IMR-90 (cell line): Measurements from ENCODE around the gene ZXDA. TPM values are rescaled to one million over a fixed set of nuclear protein-coding genes. Genes with fewer than 3 reads are reported as not detected.

Experiments
- ATAC-seq: fragments of 200-7000 bp; cut with Tn5 transposase; 2 replicates; pipeline ENCODE4 v1.9.1; 2020; ENCODE audit warnings: low read depth, mild to moderate bottlenecking, moderate library complexity
- BruUV-seq: library from RNA; stranded (reverse); fragments of 400-500 nt; replicated peaks from 2 replicates; lab custom pipeline; 2021; lab: Mats Ljungman, UMichigan
- CTCF ChIA-PET: fragments of 300-600 bp; formaldehyde crosslinking; extraction: SDS; loops from one replicate; lab custom pipeline; 2021; ENCODE audit warnings: antibody characterized with exemption; lab: Yijun Ruan, JAX
- POLR2A ChIA-PET: fragments of 300-600 bp; sonication (Branson Sonifier 250); formaldehyde crosslinking; loops from one replicate; lab custom pipeline; 2022; ENCODE audit warnings: antibody characterized with exemption; ENCODE audit not compliant: unreplicated experiment; lab: Charles Lee
- DNase-seq: peaks from one replicate; pipeline ENCODE4 v3.0.0; 2013
- H2AFZ ChIP-seq: replicated peaks from 2 replicates; pipeline ENCODE3; 2013; ENCODE audit warnings: low read length, mild to moderate bottlenecking; ENCODE audit not compliant: poor library complexity
- H2AK5ac ChIP-seq: 2 replicates; pipeline ENCODE4 v1.6.1; 2013; ENCODE audit warnings: low read depth, low read length, inconsistent platforms
- H2AK9ac ChIP-seq: replicated peaks from 2 replicates; pipeline ENCODE3; 2013; ENCODE audit warnings: mild to moderate bottlenecking, low read depth, low read length, moderate library complexity; ENCODE audit not compliant: poor library complexity
- H2BK120ac ChIP-seq: 2 replicates; pipeline ENCODE4 v1.6.1; 2013; ENCODE audit warnings: low read depth, low read length, inconsistent platforms
- H2BK15ac ChIP-seq: 3 replicates; pipeline ENCODE4 v1.6.1; 2013; ENCODE audit warnings: low read depth, low read length, inconsistent platforms
- H2BK20ac ChIP-seq: 2 replicates; pipeline ENCODE4 v1.6.1; 2013; ENCODE audit warnings: low read depth, mild to moderate bottlenecking, inconsistent platforms, low read length, moderate library complexity
- H2BK5ac ChIP-seq: 2 replicates; pipeline ENCODE4 v1.6.1; 2013; ENCODE audit warnings: mild to moderate bottlenecking, low read depth, low read length, inconsistent platforms; ENCODE audit not compliant: poor library complexity, severe bottlenecking
- H3K14ac ChIP-seq: replicated peaks from 2 replicates; pipeline ENCODE4 v1.6.1; 2013; ENCODE audit warnings: low read depth, low read length, inconsistent platforms
- H3K18ac ChIP-seq: 2 replicates; pipeline ENCODE4 v1.6.1; 2013; ENCODE audit warnings: low read depth, low read length, control low read depth
- H3K23ac ChIP-seq: 2 replicates; pipeline ENCODE4 v1.6.1; 2013; ENCODE audit warnings: low read depth, low read length, inconsistent platforms
- H3K27ac ChIP-seq: 2 replicates; pipeline ENCODE4 v1.5.1; 2013; ENCODE audit warnings: mild to moderate bottlenecking, control low read depth, low read length; ENCODE audit not compliant: insufficient read depth
- H3K27me3 ChIP-seq: 2 replicates; pipeline ENCODE4 v1.6.1; 2013; ENCODE audit warnings: low read length; ENCODE audit not compliant: control insufficient read depth, insufficient read depth
- H3K36me3 ChIP-seq: 2 replicates; pipeline ENCODE4 v1.6.1; 2013; ENCODE audit warnings: low read length, mixed read lengths; ENCODE audit not compliant: control insufficient read depth, insufficient read depth
- H3K4ac ChIP-seq: 2 replicates; pipeline ENCODE4 v1.6.1; 2013; ENCODE audit warnings: low read depth, low read length, inconsistent platforms
- H3K4me1 ChIP-seq: 2 replicates; pipeline ENCODE4 v1.6.1; 2013; ENCODE audit warnings: low read length, mixed read lengths; ENCODE audit not compliant: control insufficient read depth, insufficient read depth
- H3K4me2 ChIP-seq: 2 replicates; pipeline ENCODE4 v1.6.1; 2013; ENCODE audit warnings: low read depth, mild to moderate bottlenecking, control low read depth, low read length, moderate library complexity
- H3K4me3 ChIP-seq: 2 replicates; pipeline ENCODE4 v1.5.1; 2013; ENCODE audit warnings: low read depth, mild to moderate bottlenecking, control low read depth, low read length, moderate library complexity; ENCODE audit not compliant: insufficient read depth
- H3K56ac ChIP-seq: 2 replicates; pipeline ENCODE4 v1.6.1; 2013; ENCODE audit warnings: low read length, inconsistent platforms; ENCODE audit not compliant: insufficient read depth; ENCODE audit errors: extremely low read depth
- H3K79me1 ChIP-seq, 2 experiments: 2 replicates each; pipeline ENCODE4 v1.6.1; 2013; ENCODE audit warnings: low read length in 2 of 2, inconsistent platforms in 1 of 2, low read depth in 1 of 2
- H3K9ac ChIP-seq: 2 replicates; pipeline ENCODE4 v1.6.1; 2013; ENCODE audit warnings: low read depth, low read length, control low read depth
- H3K9me1 ChIP-seq: 2 replicates; pipeline ENCODE4 v1.6.1; 2013; ENCODE audit warnings: low read length, inconsistent platforms; ENCODE audit not compliant: insufficient read depth
- H3K9me3 ChIP-seq: 2 replicates; pipeline ENCODE4 v1.6.1; 2013; ENCODE audit warnings: low read length; ENCODE audit not compliant: control insufficient read depth, insufficient read depth
- H4K20me1 ChIP-seq: 2 replicates; pipeline ENCODE4 v1.6.1; 2013; ENCODE audit warnings: low read length, inconsistent platforms; ENCODE audit not compliant: insufficient read depth
- H4K5ac ChIP-seq: 2 replicates; pipeline ENCODE4 v1.6.1; 2013; ENCODE audit warnings: mild to moderate bottlenecking, low read depth, low read length, control low read depth
- H4K8ac ChIP-seq, 2 experiments: 2 replicates each; pipeline ENCODE4 v1.6.1; 2013; ENCODE audit warnings: low read depth in 2 of 2, low read length in 2 of 2, control low read depth in 1 of 2, inconsistent platforms in 1 of 2
- H4K91ac ChIP-seq: 2 replicates; pipeline ENCODE4 v1.6.1; 2013; ENCODE audit warnings: low read depth, low read length, inconsistent platforms; ENCODE audit not compliant: insufficient read depth
- BHLHE40 ChIP-seq: fragments of 150-350 bp; IDR thresholded peaks from 2 replicates; pipeline ENCODE4 v1.6.1; 2016; ENCODE audit warnings: mild to moderate bottlenecking, low read depth, low read length
- CHD1 ChIP-seq: IDR thresholded peaks from 2 replicates; pipeline ENCODE4 v1.6.1; 2012; ENCODE audit warnings: low read depth, low read length, improper control_type of control experiment
- ELK1 ChIP-seq: fragments of 150-350 bp; IDR thresholded peaks from 2 replicates; pipeline ENCODE4 v1.6.1; 2016; ENCODE audit warnings: low read depth, mild to moderate bottlenecking, low read length, moderate library complexity, borderline replicate concordance
- FOS ChIP-seq: fragments of 150-350 bp; IDR thresholded peaks from 2 replicates; pipeline ENCODE4 v1.6.1; 2016; ENCODE audit warnings: low read depth, low read length
- MAZ ChIP-seq: IDR thresholded peaks from 2 replicates; pipeline ENCODE4 v1.6.1; 2012; ENCODE audit warnings: low read depth, mild to moderate bottlenecking, low read length, improper control_type of control experiment, moderate library complexity, borderline replicate concordance
- MXI1 ChIP-seq: IDR thresholded peaks from 2 replicates; pipeline ENCODE4 v1.6.1; 2012; ENCODE audit warnings: low read depth, mild to moderate bottlenecking, low read length, moderate library complexity, borderline replicate concordance
- RAD21 ChIP-seq: IDR thresholded peaks from 2 replicates; pipeline ENCODE4 v1.6.1; 2012; ENCODE audit warnings: low read length, improper control_type of control experiment
- RFX5 ChIP-seq: IDR thresholded peaks from 2 replicates; pipeline ENCODE4 v1.8.0; 2012; ENCODE audit warnings: low read depth, mild to moderate bottlenecking, low read length, moderate library complexity
- WGBS, 2 experiments: methylation state at CpG; one replicate each; pipeline versions ENCODE4 v1.1.5 to v1.1.7; 2013; ENCODE audit warnings: missing lambda C conversion rate in 2 of 2; ENCODE audit not compliant: insufficient read length in 1 of 2; ENCODE audit errors: extremely low coverage in 2 of 2; 5-methylcytosine and 5-hydroxymethylcytosine counted together
- dilution Hi-C: fragments of 300-500 bp; cut with HindIII; formaldehyde crosslinking; loops from one replicate; pipeline ENCODE4 v1.14.3; 2018; ENCODE audit warnings: low sequenced_read_pairs; ENCODE audit not compliant: unreplicated experiment
- in situ Hi-C: fragments of 300-500 bp; cut with MboI; formaldehyde crosslinking; loops from 3 replicates; pipeline ENCODE4 v1.14.3; 2019; ENCODE audit warnings: low sequenced_read_pairs, inconsistent platforms, mixed read lengths
- intact Hi-C: fragments of 100-400 bp; cut with micrococcal nuclease; formaldehyde crosslinking; loops from 2 replicates; pipeline ENCODE4 v1.10.0; 2022
- polyA plus RNA-seq, 3 experiments: library from polyadenylated mRNA; depleted of rRNA; stranded (reverse); fragments of >200 nt; gene quantifications; 2 replicates each; pipeline ENCODE4 v1.2.3, GENCODE V29; 2012; ENCODE audit warnings: low replicate concordance in 1 of 3
- total RNA-seq: library from RNA; depleted of rRNA; stranded (reverse); fragments of >200 nt; gene quantifications from 2 replicates; pipeline ENCODE4 v1.2.3, GENCODE V29; 2012

ZXDA gene
- total and polyA plus RNA-seq, 2 of the 4 experiments (the other 2 are of a cell fraction) = 1.0 to 3.4 TPM

- no peak overlapping the region for H2AFZ ChIP-seq
- in situ Hi-C loops = loop anchor here (25.0 kb wide), 2 partner anchors 769 to 1094 kb away; partner anchors contain the start of gene SPIN2A
- WGBS, 2 experiments = no CpG with 5 or more reads among the region's 1 CpG
- H2AK5ac ChIP-seq = no peak overlapping the region
- H3K56ac ChIP-seq = no peak overlapping the region
- no peak overlapping the region for H3K27ac ChIP-seq
- no peak overlapping the region for H4K91ac ChIP-seq
- peak overlapping the region; percentile 65; the same call in 1 of the 2 replicates for H3K4me2 ChIP-seq
- no peaks in the 10 kb centered on the region for H3K36me3 ChIP-seq
- H3K4ac ChIP-seq = no peak overlapping the region
- dilution Hi-C loops = no loop called here
- ChIA-PET CTCF (no interaction called here), POLR2A (no interaction called here)
- no peak overlapping the region for H4K5ac ChIP-seq
- no peaks in the 10 kb centered on the region for H4K20me1 ChIP-seq
- BruUV-seq = no TSS peak
- H3K23ac ChIP-seq = no peak overlapping the region
- H2BK15ac ChIP-seq = no peak overlapping the region
- no peak overlapping the region for H3K18ac ChIP-seq
- ATAC-seq (peak; percentile 19; the same call in 1 of the 2 replicates), DNase-seq (peak; percentile 61)
- intact Hi-C loops = loop anchor here (5.0 kb wide), 1 partner anchor 309 kb away; no protein-coding TSS in a partner anchor
- no peak overlapping the region for H3K9ac ChIP-seq
- no peak overlapping the region for H3K4me3 ChIP-seq
- no peak overlapping the region for H3K14ac ChIP-seq
- TF ChIP-seq FOS (no peak), RFX5 (no peak), RAD21 (no peak), BHLHE40 (no peak), MXI1 (no peak), ELK1 (no peak), MAZ (no peak), CHD1 (no peak)
- no peak overlapping the region for H2BK5ac ChIP-seq
- H3K27me3 ChIP-seq = no peaks in the 10 kb centered on the region
- no peaks in the 10 kb centered on the region for H3K9me3 ChIP-seq
- H2BK120ac ChIP-seq = no peak overlapping the region
- 0 out of 2 replicates have a peak, but pooled peaks cover 2% of the 10 kb centered on the region for H3K4me1 ChIP-seq
- H2AK9ac ChIP-seq = no peak overlapping the region
- no peak overlapping the region for H2BK20ac ChIP-seq
- H3K9me1 ChIP-seq = no peaks in the 10 kb centered on the region
- H3K79me1 ChIP-seq = no peaks in the 10 kb centered on the region
- H4K8ac ChIP-seq = no peak overlapping the region
These were observed 3.5 kb downstream of the ZXDA start for GRCh38 chrX:57906790-57907189.
